M059J (cell line): ENCODE measurements around the gene UROD. TPM values are rescaled to one million over a fixed set of nuclear protein-coding genes. Genes with fewer than 3 reads are reported as not detected.
A peak's percentile ranks its signal among the peaks of the same experiment; 100 is the strongest.
"Not testable (repeated sequence)": the region's sequence is repeated elsewhere in the genome, so short reads cannot be mapped to it uniquely, and the experiment has no call there.

ENCODE experiments used
- DNase-seq: peaks from one replicate; pipeline ENCODE4 v3.0.0-alpha.2; 2012; ENCODE audit warnings: low read depth
- total RNA-seq: library from RNA; depleted of rRNA; stranded (reverse); fragments of >200 nt; shearing (Covaris generic); gene quantifications from 2 replicates; pipeline ENCODE4 v1.2.3, GENCODE V29; 2014; rRNA removed

UROD gene
- 125 and 127 TPM in 2 replicates for total RNA-seq

DNA sequence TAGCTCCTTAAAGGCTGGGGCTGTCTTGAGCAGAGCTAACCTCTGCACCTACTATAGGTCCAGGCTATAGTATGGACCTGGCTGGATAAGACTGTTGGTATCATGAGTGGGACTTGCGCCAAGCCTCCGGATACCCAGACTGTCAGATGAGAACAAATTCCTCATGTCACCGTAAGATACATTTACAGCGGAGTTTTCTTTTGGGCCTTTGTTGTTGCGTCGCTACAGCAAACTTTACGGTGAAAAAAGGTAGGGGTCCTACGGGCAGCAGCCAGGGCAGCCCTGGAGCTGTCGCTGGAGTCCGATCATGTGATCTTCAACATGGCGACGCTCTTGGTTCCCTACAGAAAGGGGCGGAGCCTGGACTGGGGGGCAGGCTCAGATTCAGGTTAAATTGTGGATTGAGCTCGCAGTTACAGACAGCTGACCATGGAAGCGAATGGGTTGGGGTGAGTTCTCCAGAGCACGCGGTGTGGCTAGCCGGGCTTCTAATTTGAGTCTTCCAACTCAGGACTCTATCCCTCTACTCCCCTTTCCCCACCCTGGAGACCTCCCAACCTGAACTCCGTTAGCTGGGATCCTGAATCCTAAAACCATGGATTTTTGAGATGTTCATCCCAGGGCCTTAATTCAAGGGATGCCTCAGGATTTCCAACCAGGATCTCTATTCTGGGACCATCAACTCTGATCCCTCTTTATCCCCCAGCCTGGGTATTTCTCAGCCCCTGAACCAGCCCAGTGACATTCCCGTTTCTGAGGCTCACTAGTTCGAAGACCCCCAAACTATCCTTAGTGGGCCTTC is at the start of gene UROD:
UROD (plus strand) TSS at position 418 of the 802 bp plus-strand sequence; CDS start at position 430, 12 bp downstream.
- DNase-seq, result peak; percentile 98

DNA sequence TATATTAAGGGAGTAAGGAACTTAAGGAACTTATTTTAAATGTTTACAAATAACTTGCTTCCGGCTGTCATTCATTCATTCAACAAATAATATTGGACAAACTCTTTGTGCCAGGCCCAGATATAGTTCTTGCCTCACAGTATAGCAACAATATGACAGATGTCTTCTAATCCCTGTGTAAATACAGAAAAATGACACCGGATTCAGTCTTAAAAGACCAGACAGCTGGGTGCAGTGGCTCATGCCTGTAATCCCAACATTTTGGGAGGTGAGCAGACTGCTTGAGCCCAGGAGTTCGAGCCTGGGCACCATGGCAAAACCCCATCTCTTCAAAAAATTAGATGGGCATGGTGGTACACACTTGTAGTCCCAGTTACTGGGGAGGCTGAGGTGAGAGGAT is 49.3 kb upstream of the UROD start:
- no peak for DNase-seq

DNA sequence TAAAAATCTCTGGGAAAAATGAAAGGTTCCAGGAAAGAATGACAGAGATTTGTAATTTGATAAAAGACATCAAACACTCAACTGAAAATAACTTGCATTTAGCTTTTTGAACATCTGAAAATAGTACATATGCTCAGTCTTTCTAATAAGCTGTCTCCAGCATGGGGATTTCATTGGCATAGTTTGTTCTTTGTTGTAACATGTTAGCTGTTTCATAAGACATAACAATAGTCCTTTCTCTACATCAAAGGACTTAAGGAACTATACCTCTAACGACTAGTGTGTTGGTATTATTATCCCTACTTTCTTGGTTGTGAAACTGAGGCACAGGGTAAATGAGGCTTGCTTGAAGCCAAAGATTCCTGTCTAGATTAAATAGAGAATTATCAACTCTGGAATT is 47.7 kb upstream of the UROD start:
- no peak for DNase-seq

DNA sequence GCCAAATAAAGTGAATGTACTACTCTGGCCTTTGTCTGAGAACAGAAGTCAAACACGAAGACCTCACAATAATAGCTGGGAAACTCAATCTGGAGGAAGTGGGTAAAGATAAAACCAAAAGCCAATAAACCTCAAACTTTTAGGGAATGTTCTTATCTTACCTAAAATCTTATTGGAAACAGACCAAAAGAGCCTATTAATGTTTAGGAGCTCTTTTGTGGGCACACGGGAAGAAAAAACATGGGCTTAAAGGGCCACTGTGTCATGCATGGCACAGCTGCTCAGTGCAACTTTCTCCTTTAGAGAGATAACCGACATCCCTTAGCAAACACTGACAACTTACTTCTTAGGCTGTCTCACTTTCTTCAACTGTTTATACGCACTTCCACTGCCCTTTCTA is 41.7 kb upstream of the UROD start:
- DNase-seq, result peak; percentile 96

DNA sequence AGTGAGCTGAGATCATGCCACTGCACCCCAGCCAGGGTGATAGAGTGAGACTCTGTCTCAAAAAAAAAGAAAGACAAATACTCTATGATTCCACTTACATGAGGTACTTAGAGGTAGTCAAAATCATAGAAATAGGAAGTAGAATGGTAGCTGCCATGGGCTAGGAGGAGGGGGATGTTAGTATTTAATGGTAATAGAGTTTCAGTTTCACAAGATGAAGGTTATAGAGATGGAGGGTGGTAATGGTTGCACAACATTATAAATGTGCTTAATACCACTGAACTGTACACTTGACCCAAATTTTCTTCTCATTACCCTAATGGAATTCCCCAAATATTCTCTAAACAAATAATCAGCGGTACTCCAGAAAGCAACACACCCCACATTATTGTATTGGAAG is 38.4 kb upstream of the UROD start:
- DNase-seq, result no peak

DNA sequence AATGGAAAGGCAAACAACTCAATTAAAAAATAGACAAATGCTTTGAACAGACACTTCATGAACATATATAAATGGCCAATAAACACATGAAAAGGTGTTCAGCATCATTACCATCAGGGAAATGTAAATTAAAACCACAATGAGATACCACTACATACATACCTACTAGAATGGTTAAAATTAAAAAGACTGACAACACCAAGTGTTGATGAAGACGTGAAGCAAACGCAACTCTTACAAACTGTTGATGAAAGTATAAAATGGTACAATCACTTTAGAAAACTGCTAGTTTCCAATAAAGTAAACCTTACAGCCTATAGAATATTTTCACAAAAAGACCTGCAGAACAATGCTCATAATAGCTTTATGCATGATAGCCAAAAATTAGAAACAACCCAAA is 35.8 kb upstream of the UROD start:
- DNase-seq, result no peak

DNA sequence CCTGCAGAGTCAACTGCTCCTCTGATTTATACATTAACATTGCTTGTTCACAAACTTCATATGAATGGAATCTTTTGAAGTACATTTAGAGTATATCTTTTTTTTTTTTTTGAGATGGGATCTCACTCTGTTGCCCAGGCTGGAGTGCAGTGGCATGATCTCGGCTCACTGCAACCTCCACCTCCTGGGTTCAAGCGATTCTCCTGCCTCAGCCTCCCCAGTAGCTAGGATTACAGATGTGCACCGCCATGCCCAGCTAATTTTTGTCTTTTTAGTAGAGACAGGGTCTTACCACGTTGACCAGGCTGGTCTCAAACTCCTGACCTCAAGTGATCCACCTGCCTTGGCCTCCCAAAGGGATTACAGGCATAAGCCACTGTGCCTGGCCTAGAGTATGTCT is 34.7 kb upstream of the UROD start:
- DNase-seq, result not testable (repeated sequence)

DNA sequence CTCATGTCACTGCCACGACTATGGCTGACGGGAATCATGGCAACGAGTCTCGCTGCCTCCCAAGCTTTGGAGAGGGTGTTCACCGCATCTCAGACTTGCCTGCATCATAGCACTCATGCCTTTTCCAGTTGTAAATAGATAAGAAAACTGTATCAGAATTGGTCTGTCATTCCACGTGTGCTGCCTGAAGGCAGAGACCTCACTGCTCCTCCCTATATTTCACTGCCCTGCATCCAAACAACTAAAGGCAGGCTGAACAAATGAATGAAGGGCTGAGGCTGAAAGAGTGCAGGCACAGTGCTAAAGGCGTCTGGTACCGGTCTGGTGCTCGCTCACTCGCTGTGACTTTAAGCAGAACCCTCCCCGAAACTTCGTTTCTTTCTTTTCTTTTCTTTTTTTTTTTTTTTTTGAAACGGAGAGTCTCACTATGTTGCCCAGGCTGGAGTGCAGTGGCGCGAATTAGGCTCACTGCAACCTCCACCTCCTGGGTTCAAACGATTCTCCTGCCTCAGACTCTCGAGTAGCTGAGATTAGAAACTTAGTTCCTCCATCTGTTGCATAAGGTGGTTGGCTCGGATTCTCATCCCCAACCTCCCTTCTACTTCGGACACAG is 26.2 kb upstream of the UROD start:
- DNase-seq, result no peak

DNA sequence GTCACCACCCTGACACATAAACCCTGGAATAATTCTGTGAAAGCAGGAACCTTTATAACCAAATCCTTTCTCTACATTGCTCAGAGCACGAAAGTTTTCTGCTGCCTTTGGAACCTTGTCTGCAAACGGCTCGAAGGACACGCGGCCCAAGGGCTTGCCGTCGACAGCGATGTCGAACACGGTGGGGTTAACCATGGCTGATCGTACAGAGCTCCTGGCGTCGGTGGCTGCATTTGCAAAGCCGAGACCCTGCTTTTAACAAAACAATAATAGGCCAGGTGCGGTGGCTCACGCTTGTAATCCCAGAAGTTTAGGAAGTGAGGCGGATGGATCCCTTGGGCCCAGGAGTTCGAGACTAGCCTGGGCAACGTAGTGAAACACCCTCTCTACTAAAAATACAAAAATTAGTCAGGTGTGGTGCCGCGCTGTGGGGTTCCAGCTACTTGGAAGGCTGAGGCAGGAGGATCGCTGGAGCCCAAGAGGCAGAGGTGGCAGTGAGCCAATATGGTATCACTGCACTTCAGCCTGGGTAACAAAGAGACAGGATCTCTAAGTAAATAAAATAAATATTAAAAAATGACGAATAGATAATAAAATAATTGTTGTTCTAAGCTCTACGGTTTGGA is 23.4 kb upstream of the UROD start:
- DNase-seq, result no peak

DNA sequence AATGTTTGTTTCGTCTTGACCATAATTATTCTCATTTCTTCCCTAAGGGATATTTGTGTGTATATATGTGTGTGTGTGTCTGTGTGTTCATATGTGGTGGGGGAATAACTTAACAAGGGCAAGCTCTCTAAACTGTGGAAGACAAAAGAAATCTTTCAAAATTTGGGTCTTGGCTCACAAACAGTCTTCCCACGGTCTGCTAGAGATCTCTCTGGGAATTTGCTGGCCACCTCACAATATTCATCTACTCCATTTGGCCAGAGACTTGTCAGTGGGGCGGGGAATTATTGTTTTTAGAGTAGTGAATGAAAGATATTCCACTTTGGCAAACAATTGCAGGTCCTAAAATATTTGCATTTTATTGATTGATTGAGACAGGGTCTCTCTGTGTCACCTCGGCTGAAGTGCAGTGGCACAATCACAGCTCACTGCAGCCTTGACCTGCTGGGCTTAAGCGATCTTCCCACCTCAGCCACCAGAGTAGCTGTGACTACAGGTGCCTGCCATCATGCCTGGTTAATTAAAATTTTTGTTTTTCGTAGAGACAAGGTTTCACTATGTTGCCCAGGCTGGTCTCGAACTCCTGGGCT is 17.6 kb upstream of the UROD start:
- no peak for DNase-seq

DNA sequence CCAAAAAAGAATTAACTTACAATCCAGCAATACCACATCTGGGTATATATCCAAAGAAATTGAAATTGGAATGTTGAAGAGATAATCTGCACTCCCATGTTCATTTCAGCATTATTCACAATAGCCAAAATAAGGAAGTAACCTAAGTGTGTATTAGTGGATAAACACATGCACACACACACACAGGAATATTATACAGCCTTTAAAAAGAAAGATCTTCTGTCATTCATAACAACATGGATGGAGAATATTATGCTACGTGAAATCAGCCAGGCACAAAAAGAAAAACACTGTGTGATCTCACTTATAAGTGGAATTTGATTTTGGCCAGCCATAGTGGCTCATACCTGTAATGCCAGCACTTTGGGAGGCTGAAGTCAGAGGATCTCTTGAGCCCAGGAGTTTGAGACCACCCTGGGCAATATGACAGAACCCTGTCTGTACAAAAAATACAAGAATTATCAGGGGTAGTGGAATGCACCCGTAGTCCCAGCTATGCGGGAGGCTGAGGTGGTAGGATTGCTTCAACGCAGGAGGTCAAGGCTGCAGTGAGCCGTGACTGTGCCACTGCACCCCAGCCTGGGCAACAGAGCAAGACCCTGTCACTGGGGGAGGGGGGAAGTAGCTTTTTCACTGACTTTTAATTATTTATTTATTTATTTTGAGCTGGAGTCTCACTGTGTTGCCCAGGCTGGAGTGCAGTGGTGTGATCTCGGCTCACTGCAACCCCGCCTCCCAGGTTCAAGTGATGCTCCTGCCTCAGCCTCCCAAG is 16.4 kb upstream of the UROD start:
- no peak for DNase-seq

DNA sequence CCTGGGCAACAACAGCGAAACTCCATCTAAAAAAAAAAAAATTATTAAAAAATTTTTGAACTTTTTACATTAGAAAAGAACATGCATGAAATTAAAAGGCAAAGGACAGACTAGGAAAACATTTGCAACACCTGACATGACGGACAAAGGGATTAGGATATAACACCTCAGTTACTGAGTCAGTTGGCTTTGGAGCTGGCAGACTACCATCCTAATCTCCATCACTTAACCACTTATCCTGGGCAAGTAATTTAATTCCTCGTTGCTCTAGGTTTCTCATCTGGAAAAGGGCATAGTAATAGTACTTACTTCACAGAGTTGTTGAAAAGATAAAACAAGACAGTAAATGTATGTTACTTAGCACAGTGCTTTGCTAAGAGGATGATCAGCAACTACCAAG is 12.8 kb upstream of the UROD start:
- no peak for DNase-seq

DNA sequence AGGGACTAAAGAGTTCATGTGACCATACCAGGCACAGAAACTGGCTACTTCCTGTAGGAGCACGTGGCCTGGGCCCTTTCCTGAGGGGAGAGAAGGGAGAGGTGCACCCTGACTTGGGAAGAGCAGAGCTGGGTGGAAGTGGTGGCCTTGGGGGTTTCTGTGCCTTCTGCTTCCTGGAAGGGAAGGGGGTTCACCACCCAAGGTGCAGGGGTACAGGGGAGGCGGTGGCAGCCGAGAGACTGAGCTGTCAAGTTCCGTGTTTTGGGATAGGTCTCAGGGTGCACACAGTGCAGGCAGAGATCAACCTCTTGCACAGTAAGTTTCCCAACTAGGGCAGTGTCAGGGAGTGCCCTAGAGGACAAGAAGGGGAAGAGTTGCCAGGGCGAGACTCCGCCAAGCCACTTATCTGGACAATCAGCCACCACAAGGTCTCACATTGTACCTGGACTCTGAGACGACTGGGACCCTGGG is 11.0 kb upstream of the UROD start:
- peak; percentile 22 for DNase-seq

DNA sequence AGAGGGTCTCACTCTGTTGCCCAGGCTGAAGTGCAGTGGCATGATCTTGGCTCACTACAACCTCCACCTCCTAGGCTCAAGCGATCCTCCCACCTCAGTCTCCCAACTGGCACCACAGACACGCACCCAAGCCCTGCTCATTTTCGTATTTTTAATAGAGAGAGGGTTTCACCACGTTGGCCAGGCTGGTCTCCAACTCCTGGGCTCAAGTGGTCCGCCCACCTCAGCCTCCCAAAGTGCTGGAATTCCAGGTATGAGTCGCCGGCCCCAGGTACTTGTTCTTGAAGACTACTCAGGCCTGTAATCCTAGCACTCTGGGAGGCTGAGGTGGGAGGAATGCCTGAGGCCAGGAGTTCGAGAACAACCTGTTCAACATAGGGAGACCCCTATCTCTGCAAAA is 10.5 kb upstream of the UROD start:
- DNase-seq, result not testable (repeated sequence)

DNA sequence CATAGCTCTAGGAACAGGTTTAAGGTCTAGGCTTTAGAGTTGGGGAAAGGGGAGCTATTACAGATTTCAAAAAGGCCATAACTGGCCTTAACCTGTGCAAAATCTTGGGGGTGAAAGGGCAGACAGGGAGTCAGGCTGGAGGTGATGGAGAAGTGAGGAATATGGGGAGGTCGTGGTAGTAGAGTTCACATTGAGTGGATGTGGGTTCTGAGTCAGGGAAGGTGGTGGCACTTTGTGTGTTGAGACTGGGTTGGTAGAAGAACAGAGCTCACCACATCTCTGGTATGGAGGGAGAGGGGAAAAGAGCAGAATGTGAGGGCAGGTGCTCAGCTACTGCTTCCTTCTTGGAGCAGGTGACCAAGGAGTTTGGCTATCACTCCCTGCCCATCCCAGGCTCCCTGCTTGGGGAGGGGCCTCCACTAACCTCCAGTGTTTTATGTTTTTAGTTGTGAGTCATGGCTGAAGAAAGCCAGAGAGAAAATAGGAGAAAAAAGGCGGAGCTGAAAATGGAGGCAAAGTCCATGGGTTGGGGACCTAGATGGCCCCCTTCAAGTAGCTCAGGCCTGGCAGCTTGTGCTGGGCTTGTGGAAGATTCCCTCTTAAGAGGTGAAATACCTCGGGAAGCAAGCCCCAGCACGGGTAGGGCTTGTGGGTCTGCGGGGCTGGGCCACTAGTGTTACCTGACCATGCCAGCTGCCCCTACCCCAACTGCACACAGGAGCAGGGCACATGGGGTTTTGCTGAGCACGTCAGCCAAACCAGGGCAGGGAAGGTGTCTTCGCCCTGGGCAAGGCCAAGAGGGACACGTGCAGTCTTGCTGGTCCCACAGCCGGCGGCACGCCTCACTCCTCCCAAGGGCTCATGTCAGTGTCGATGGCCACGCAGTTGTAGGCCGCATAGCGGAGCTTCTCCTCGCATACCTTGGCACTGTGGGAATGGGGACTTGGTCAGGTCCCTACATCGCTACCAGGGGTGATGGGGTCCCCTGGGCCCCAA is 9.1 kb upstream of the UROD start:
- DNase-seq, result no peak

DNA sequence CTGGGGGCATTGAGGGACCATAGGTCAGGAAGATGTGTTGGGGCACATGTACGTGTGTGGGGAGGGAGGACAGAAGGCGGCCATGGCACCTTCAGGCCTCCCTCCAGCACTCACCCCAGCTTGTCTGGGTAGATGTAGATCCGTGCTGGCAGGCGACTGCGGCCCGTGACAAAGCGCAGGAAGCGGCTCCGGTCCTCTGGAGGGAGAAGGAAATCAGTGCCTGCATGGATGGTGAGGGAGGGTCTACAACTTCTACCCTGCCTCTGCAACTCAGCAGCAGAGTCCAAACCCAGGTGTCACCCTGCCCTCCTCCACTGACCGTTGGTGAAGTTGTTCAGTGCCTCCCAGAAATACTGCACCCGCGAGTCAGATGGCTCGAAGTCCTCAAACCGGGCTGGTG is 8.3 kb upstream of the UROD start:
- no peak for DNase-seq

DNA sequence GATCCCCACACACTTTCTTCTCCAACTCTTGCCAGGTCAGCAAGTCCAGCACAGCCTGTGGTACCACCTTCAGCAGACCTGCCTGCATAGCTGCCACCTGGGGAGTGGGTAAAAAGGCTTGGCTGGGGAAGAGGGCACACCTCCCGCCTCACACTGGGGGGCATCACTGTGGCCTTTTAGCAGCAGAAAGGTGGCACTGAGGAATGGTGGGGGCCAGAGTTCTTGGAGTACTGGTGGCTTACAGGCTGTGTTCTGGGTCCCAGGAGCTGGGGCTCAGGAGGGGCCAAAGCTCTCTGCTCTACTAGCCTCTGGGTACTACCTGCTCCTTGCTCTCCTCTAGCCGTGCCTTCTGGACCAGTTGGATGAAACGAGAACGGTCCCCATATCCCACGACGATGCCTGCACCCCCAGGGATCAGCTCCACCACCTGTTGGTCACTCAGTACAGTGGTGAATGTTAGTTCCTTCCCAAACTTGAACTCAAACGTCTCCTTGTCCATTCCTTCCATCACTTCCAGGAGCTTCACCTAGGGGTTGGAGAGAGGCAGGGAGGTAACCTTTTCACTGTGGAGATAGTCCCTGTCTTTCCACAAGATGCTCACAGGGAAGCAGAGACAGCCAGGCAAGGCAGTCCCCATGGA is 7.7 kb upstream of the UROD start:
- DNase-seq, result no peak

DNA sequence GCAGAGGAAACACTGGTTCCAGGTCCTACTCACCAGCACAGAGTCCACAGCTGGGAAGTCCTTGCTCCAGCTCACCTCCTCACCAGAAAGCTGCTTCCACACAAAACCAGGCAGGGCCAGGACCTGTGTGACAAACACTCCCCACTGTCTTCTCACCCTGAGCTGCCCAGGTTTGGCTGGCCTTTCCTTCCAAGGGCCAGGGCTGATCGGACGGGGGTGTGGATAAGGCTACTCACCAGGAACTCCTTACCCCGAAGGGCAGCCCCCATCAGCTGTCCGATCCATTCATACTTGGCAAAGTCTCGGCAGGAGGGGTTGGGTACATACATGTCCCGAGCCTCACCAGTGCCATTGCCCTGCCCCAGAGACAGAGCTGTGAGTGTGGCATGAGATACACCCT is 6.3 kb upstream of the UROD start:
- DNase-seq, result no peak

DNA sequence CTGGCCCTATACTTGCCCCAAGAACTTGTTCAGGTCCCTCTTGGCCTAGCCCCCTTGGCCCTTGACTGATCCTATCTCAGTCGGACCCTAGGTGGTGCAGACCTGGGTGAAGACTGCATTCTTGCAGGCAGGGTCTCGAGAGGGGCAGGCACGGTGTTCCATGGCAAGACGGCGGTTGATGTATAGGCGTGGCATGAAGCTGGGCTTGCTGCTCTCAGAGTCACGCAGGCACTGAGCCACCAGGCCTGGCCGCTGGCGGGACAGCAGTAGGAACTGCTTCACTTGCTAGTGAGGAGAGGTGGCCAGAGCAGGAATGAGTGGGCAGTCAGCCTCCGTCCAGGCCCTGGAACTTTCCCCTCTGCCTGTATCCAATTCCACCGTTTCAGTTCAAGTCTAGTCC is 4.7 kb upstream of the UROD start:
- DNase-seq, result no peak

DNA sequence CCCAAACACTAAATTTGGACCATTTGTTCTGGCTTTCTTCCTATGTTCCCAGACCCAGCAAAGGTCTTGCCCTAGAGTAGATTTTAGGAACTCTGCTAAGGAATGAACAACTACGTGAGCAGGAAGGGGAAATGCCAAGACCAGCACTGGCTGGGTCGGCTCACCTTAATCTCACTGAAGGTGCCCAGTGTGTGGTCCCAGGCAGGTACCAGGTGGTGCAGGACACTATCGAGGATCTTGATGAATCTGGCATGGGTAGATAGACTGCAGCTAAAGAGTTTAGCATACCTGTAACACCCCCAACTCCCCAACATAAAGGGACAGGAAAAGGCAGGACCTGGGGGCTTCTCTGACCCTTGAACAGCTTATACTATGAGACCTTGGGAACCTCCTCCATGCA is 4.0 kb upstream of the UROD start:
- no peak for DNase-seq
